Ishikawa (cell line): ENCODE measurements around the gene SLC22A17.

Experiments used
- CEBPB ChIP-seq: IDR thresholded peaks from 2 replicates; pipeline ENCODE4 v1.6.1; 2012
- EP300 ChIP-seq: IDR thresholded peaks from 2 replicates; pipeline ENCODE4 v1.6.1; 2012; ENCODE audit warnings: borderline replicate concordance
- REST ChIP-seq: IDR thresholded peaks from 2 replicates; pipeline ENCODE4 v1.6.1; 2012; ENCODE audit warnings: low read depth, mild to moderate bottlenecking
- TAF1 ChIP-seq: IDR thresholded peaks from 2 replicates; pipeline ENCODE4 v1.6.1; 2012; ENCODE audit warnings: low read depth, mild to moderate bottlenecking
- TEAD4 ChIP-seq: IDR thresholded peaks from 2 replicates; pipeline ENCODE4 v1.6.1; 2012
- YY1 ChIP-seq: IDR thresholded peaks from 2 replicates; pipeline ENCODE4 v1.6.1; 2012; ENCODE audit warnings: low read depth
- TF ChIP-seq, protein P1 (sequence below): IDR thresholded peaks from 2 replicates; pipeline ENCODE4 v1.6.1; 2012

- TF ChIP-seq, protein P1, sequence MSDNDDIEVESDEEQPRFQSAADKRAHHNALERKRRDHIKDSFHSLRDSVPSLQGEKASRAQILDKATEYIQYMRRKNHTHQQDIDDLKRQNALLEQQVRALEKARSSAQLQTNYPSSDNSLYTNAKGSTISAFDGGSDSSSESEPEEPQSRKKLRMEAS = no peak
- no peak for TF ChIP-seq CEBPB
- no peak for TF ChIP-seq REST
- TF ChIP-seq YY1 = no peak
- no peak for TF ChIP-seq TAF1
- TF ChIP-seq EP300 = no peak
- no peak for TF ChIP-seq TEAD4
Observed at GRCh38 chr14:23387916-23388882, 35.5 kb upstream of the SLC22A17 start.
